ENCODE data around the gene TFF1.
A peak's percentile ranks its signal among the peaks of the same experiment; 100 is the strongest.

Gene TFF1

GRCh38 chr21:42386034-42386591 is 19.8 kb upstream of the TFF1 start:
- H3K4me3 ChIP-seq (ENCODE audit: low read length), result no peak overlapping the region
- no peaks in the 10 kb centered on the region for H3K9me3 ChIP-seq (ENCODE audit: control insufficient read depth, low read length)
- peaks cover 78% of the 10 kb centered on the region for H3K4me1 ChIP-seq (ENCODE audit: control insufficient read depth, insufficient read depth, low read length)
- no peak overlapping the region for H3K9ac ChIP-seq (ENCODE audit: low read length)
- no peaks in the 10 kb centered on the region for H3K36me3 ChIP-seq (ENCODE audit: control insufficient read depth, insufficient read depth, low read length)
- H3K27me3 ChIP-seq (ENCODE audit: control insufficient read depth, insufficient read depth, low read length), result no peaks in the 10 kb centered on the region

- no peak overlapping the region for H3K4me3 ChIP-seq (ENCODE audit: low read length)
- H3K27me3 ChIP-seq (ENCODE audit: control insufficient read depth, insufficient read depth, low read length), result no peaks in the 10 kb centered on the region
- no peaks in the 10 kb centered on the region for H3K9me3 ChIP-seq (ENCODE audit: control insufficient read depth, low read length)
- H3K9ac ChIP-seq (ENCODE audit: low read length), result no peak overlapping the region
- H3K36me3 ChIP-seq (ENCODE audit: control insufficient read depth, insufficient read depth, low read length), result no peaks in the 10 kb centered on the region
- peaks cover 83% of the 10 kb centered on the region for H3K4me1 ChIP-seq (ENCODE audit: control insufficient read depth, insufficient read depth, low read length)
Observed at GRCh38 chr21:42385619-42386018, 19.3 kb upstream of the TFF1 start.

GRCh38 chr21:42384989-42385388 is 18.7 kb upstream of the TFF1 start:
- H3K9me3 ChIP-seq (ENCODE audit: control insufficient read depth, low read length), result no peaks in the 10 kb centered on the region
- peaks cover 84% of the 10 kb centered on the region for H3K4me1 ChIP-seq (ENCODE audit: control insufficient read depth, insufficient read depth, low read length)
- H3K27me3 ChIP-seq (ENCODE audit: control insufficient read depth, insufficient read depth, low read length), result no peaks in the 10 kb centered on the region
- H3K36me3 ChIP-seq (ENCODE audit: control insufficient read depth, insufficient read depth, low read length), result no peaks in the 10 kb centered on the region
- no peak overlapping the region for H3K4me3 ChIP-seq (ENCODE audit: low read length)
- no peak overlapping the region for H3K9ac ChIP-seq (ENCODE audit: low read length)

GRCh38 chr21:42384156-42384945 is 18.0 kb upstream of the TFF1 start:
- no peak overlapping the region for H3K9ac ChIP-seq (ENCODE audit: low read length)
- H3K4me1 ChIP-seq (ENCODE audit: control insufficient read depth, insufficient read depth, low read length), result peaks cover 84% of the 10 kb centered on the region
- no peaks in the 10 kb centered on the region for H3K27me3 ChIP-seq (ENCODE audit: control insufficient read depth, insufficient read depth, low read length)

GRCh38 chr21:42383331-42383730 is 17.0 kb upstream of the TFF1 start:
- H3K36me3 ChIP-seq (ENCODE audit: control insufficient read depth, insufficient read depth, low read length), result no peaks in the 10 kb centered on the region
- H3K4me1 ChIP-seq (ENCODE audit: control insufficient read depth, insufficient read depth, low read length), result peaks cover 89% of the 10 kb centered on the region
- no peaks in the 10 kb centered on the region for H3K9me3 ChIP-seq (ENCODE audit: control insufficient read depth, low read length)
- no peak overlapping the region for H3K4me3 ChIP-seq (ENCODE audit: low read length)
- H3K27me3 ChIP-seq (ENCODE audit: control insufficient read depth, insufficient read depth, low read length), result no peaks in the 10 kb centered on the region
- no peak overlapping the region for H3K9ac ChIP-seq (ENCODE audit: low read length)

More at GRCh38 chr21:42384156-42384945, 18.0 kb upstream of the TFF1 start:
- Histone ChIP-seq H3K9me3 (ENCODE audit: control insufficient read depth, low read length) (no peaks in the 10 kb centered on the region), H3K4me3 (ENCODE audit: low read length) (no peak overlapping the region), H3K36me3 (ENCODE audit: control insufficient read depth, insufficient read depth, low read length) (no peaks in the 10 kb centered on the region)

GRCh38 chr21:42382915-42383314 is 16.6 kb upstream of the TFF1 start:
- Histone ChIP-seq H3K4me3 (ENCODE audit: low read length) (no peak overlapping the region), H3K27me3 (ENCODE audit: control insufficient read depth, insufficient read depth, low read length) (no peaks in the 10 kb centered on the region), H3K9me3 (ENCODE audit: control insufficient read depth, low read length) (no peaks in the 10 kb centered on the region), H3K4me1 (ENCODE audit: control insufficient read depth, insufficient read depth, low read length) (peaks cover 89% of the 10 kb centered on the region), H3K36me3 (ENCODE audit: control insufficient read depth, insufficient read depth, low read length) (no peaks in the 10 kb centered on the region), H3K9ac (ENCODE audit: low read length) (peak overlapping the region; percentile 7)

- Histone ChIP-seq H3K27me3 (ENCODE audit: control insufficient read depth, insufficient read depth, low read length) (no peaks in the 10 kb centered on the region), H3K9me3 (ENCODE audit: control insufficient read depth, low read length) (no peaks in the 10 kb centered on the region), H3K36me3 (ENCODE audit: control insufficient read depth, insufficient read depth, low read length) (no peaks in the 10 kb centered on the region), H3K4me1 (ENCODE audit: control insufficient read depth, insufficient read depth, low read length) (peaks cover 90% of the 10 kb centered on the region), H3K9ac (ENCODE audit: low read length) (peak overlapping the region; percentile 8), H3K4me3 (ENCODE audit: low read length) (no peak overlapping the region)
Observed at GRCh38 chr21:42381347-42381984, 15.1 kb upstream of the TFF1 start.

GRCh38 chr21:42379426-42380215 is 13.3 kb upstream of the TFF1 start:
- peaks cover 85% of the 10 kb centered on the region for H3K4me1 ChIP-seq (ENCODE audit: control insufficient read depth, insufficient read depth, low read length)
- H3K9ac ChIP-seq (ENCODE audit: low read length), result no peak overlapping the region
- H3K27me3 ChIP-seq (ENCODE audit: control insufficient read depth, insufficient read depth, low read length), result no peaks in the 10 kb centered on the region
- H3K36me3 ChIP-seq (ENCODE audit: control insufficient read depth, insufficient read depth, low read length), result no peaks in the 10 kb centered on the region
- H3K4me3 ChIP-seq (ENCODE audit: low read length), result peak overlapping the region; percentile 4
- H3K9me3 ChIP-seq (ENCODE audit: control insufficient read depth, low read length), result no peaks in the 10 kb centered on the region

- Histone ChIP-seq H3K27me3 (ENCODE audit: control insufficient read depth, insufficient read depth, low read length) (no peaks in the 10 kb centered on the region), H3K9me3 (ENCODE audit: control insufficient read depth, low read length) (no peaks in the 10 kb centered on the region), H3K36me3 (ENCODE audit: control insufficient read depth, insufficient read depth, low read length) (no peaks in the 10 kb centered on the region), H3K9ac (ENCODE audit: low read length) (peak overlapping the region; percentile 32), H3K4me1 (ENCODE audit: control insufficient read depth, insufficient read depth, low read length) (peaks cover 85% of the 10 kb centered on the region), H3K4me3 (ENCODE audit: low read length) (no peak overlapping the region)
Observed at GRCh38 chr21:42378418-42378817, 12.1 kb upstream of the TFF1 start.

GRCh38 chr21:42377951-42378340 is 11.6 kb upstream of the TFF1 start:
- no peak overlapping the region for H3K4me3 ChIP-seq (ENCODE audit: low read length)
- H3K9ac ChIP-seq (ENCODE audit: low read length), result peak overlapping the region; percentile 32
- no peaks in the 10 kb centered on the region for H3K36me3 ChIP-seq (ENCODE audit: control insufficient read depth, insufficient read depth, low read length)
- H3K9me3 ChIP-seq (ENCODE audit: control insufficient read depth, low read length), result no peaks in the 10 kb centered on the region
- no peaks in the 10 kb centered on the region for H3K27me3 ChIP-seq (ENCODE audit: control insufficient read depth, insufficient read depth, low read length)
- H3K4me1 ChIP-seq (ENCODE audit: control insufficient read depth, insufficient read depth, low read length), result peaks cover 82% of the 10 kb centered on the region

GRCh38 chr21:42377211-42377950 is 11.0 kb upstream of the TFF1 start:
- H3K9me3 ChIP-seq (ENCODE audit: control insufficient read depth, low read length), result no peaks in the 10 kb centered on the region
- H3K9ac ChIP-seq (ENCODE audit: low read length), result peak overlapping the region; percentile 68
- H3K36me3 ChIP-seq (ENCODE audit: control insufficient read depth, insufficient read depth, low read length), result no peaks in the 10 kb centered on the region
- H3K4me3 ChIP-seq (ENCODE audit: low read length), result peak overlapping the region; percentile 26
- H3K4me1 ChIP-seq (ENCODE audit: control insufficient read depth, insufficient read depth, low read length), result peaks cover 76% of the 10 kb centered on the region
- H3K27me3 ChIP-seq (ENCODE audit: control insufficient read depth, insufficient read depth, low read length), result no peaks in the 10 kb centered on the region
